SKM-1 treated with dmso at 0.1 percent for 144 hours (cell line): ENCODE results near the gene CD53.

Experiments used
- DNase-seq: peaks from one replicate; lab custom pipeline; 2025; ENCODE audit not compliant: unreplicated experiment; lab: John Stamatoyannopoulos, UW

Gene CD53

DNA sequence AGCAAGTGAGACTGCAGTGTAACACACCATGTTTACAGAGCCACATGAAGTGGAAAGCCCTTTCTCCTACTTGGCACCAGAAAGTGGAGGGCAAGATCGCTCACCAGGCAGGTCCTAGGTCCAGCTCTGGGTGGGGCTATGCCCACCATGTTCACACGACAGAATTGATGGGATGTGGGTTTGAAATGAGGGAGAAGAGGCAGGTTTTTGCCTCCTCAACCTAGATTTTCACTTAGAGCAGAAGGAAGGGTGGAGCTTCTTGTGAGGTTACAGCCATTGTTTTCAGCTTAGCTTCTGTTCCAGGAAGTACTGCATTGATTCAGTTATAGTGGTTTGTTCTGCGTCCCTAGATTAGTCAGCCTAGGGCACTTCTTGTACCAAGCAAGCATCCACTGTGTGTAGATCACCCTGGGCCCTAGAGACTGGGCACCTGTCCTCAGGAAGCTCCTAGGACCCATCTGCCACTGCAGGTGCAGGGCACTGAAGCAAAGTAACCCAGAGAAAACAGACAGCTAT is 2.3 kb downstream of the CD53 start:
- DNase-seq = no peak

DNA sequence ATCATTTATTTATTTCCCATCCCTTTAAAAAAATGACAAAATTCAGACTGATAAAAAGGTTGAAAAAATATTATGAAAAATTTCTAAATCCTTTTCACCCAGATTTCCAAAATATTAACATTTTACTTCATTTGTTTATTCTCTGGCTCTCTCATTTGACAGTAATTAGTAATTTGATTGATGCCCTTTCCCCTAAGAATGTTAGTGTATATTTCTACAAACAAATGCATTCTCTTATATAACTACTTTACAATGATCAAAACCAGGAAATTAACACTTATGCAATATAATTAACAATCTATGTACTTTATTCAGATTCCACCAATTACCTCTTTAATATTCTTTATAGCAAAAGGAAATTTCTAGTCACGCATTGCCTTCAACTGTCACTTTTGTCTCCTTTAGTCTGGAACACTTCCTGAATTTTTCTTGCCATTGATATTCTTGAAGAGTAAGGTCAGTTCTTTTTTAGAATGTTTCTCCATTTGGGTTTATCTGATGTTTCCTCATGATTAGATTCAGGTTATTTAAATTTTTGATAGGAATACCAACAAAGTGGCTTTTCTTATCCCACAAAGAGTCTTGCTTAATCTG is 3.9 kb downstream of the CD53 start:
- no peak for DNase-seq

DNA sequence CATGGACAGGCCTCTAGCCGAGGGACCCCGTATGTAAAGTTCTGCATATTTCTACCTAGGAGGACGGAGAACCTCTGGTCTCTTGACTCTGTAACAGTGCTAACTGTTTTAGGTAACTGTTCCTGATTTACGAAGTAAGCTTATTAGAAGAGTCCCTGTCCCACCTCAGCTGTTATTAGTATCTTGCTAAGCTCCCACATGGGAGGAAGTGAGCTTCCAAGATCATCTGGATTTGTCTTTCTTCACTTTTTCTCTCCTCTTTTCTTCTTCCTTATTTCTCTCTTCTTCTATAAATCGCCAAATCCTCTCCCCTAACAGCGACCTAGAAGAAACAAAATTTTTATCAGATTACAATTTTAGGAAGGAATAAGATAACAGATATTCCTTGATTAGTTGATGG is 4.4 kb downstream of the CD53 start:
- DNase-seq = no peak

DNA sequence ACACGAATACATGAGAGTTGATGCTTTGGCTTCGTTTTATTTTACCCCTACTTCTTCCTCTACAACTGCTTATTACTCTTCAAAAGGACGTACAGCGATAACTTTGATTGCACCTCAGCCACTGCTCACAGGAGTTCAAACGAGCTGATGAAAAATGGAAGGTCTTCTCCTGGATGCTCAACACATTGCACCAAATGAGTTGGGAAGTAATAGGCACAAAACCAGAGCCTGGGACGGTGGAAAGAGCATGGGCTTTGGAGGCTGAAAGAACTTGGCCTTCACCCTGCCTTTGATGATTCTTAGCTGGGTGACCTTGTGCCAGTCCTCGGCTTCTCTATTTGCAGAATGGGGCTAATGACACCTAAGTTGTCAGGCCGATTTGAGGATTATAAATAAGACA is 4.8 kb downstream of the CD53 start:
- no peak for DNase-seq

DNA sequence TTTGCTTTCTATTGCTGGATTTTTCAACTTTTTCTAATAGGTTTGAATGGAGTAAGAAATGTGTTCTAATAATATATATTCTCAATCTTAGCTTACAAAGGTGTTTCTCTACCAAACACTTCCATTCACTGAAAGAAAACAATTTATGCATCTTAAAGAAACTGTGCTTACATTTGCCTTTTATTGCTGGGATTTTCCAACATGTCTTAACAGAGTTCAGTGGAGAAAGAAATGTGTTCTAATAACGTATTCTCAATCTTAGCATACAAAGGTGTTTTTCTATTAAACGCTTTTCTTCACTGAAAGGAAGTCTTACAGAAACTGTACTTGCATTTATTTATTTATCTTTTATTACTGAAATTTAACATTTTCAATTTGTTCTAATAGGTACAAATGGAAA is 5.6 kb downstream of the CD53 start:
- no peak for DNase-seq

DNA sequence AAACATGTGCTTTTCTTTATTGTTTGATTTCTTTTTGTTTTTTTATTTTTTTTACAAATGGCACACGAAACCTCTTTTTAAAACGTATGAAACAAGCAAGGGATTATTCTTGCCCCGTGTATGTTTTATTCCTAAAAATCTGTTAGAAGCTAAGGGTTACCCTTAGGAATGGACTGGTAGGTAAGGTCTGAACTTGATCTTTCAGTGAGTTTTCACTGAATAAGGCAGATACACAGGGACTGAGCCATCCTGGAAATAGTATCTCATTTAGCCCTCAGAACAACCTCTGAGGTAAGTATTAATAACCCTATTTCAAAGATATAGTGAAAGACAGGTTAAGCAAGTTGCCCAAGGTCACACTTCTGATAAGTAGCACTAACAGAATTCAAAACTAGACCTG is 6.0 kb downstream of the CD53 start:
- no peak for DNase-seq

DNA sequence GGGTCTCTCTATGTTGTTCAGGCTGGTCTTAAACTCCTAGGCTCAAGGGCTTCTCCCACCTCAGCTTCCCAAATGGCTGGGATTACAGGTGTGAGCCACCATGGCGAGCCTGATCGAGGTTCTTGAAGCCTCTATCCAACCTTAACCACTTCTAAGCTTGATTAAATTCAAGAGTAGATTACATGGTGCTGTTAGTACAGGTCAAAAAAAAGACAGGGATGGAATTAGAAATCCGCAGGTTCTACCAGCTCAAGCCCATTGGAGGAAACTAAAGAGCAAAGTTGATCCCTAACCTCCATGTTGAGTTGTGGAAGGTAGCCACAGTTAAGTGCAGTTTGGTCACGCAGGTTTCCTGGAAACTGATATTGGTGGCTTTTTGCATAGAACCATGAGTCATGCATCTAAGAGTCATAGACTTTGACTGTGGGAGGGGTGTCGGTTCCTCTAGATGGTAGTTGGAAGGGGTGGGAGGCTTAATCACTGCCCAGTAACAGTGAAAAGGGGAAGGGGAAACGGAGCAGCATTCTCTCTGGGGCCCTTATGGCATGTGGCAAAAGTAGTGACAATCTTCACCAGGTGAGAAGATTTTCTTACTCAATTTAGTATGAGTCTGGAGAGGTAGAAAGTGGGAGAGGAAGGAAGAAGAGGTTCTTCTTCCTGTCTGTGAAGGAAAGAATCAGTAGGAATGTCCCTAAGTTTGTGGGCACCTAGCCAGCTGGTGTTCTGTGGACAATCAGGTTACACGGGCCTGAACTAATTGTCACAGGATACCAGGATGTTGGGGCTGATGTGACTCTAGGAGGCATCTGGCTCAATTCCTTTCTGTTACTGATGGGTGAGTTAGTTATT is 7.0 kb downstream of the CD53 start:
- peak; percentile 63 for DNase-seq

DNA sequence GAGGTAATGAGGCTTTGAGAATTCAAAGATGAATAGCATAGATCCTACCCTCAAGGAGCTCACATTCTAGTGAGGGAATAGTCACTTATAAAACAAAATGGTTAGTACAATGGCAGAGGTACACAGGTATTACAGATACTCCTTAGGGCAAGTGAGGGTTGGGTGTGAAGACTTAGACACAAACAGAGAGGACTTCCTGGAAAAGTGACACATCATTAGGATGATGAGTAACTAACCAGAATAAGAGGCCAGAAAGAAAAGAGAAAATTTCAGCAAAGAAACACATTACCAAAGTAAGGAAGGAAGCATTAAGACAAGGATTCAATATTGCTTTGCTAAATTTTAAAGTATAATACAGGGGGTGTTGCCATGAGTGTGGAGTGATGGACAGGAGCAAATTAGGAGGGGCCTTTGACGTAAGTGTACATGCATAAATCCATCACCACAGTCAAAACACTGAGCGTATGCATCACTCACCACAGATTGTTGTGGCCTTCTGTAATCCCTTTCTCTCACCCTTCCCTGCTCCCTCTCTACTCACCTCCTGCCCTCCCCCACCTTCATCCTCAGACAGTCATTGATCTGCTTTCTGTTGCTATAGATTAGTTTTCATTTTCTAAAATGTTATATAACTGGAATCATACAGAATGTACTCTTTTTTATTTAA is 7.9 kb downstream of the CD53 start:
- no peak for DNase-seq

DNA sequence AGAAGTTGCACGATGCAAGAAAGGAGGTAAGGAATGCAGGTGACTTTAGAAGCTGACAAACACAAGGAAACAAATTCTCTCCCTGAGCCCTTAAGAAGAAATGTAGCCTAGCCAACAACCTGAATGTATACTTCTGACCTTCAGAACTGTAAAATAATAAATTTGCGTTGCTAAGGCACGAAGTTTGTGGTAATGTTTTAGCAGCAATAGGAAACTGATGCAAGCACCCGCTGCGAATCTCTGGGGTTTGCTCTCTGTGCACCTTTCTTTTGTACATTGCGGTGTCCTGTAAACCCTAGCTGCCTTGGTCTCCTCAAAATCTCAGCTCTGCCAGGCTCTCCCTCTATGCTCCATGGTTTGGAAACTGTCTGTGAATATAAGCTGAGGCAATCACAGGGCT is 15.1 kb downstream of the CD53 start:
- DNase-seq = no peak

DNA sequence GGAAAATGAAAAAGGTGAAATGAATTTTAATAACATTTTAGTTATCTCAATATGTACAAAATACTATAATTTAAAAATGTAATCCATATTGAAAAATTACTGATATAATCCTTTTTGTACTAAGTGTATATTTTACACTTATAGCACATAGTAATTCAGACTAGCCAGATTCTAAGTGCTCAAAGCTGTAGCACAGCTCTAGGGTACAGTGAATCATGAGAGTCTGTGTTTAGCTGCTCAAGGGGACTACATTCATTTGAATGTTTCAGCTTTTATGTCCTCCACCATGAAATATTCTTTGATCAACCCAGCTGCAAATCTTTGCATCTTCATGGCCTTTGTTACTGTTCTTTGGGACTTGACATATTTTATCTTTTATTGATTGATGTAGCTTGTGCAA is 15.7 kb downstream of the CD53 start:
- DNase-seq = no peak

DNA sequence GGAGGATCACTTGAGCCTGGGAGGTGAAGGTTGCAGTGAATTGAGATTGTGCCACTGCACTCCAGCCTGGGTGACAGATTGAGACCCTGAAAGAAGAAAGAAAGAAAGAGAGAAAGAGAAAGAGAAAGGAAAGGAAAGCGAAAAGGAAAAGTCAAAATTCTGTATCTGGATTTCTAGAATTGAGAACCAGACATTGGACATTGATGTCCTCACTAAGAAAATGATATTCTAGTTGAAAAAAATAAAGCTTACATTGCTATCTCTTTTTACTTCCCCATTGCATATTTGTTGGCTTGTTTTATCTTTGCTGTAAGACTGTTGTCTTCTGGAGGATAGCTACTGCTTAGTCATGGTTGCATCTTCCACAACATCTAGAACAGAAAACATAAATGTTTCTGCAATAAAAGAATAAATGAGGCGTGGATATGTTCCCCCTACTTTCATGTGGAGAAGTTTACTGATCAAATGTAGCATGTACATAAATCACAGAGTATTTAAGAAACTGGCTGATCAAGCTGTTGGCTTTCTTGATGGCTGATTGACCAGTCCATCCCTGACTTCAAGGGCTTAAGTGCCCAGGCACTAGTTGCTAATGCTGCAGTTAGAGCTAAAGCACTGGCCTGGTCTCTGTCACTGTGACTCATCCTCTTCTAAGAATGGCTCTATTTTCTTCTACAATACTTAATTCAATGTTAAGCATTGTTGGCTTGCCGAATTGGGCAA is 17.7 kb downstream of the CD53 start:
- DNase-seq = no peak

DNA sequence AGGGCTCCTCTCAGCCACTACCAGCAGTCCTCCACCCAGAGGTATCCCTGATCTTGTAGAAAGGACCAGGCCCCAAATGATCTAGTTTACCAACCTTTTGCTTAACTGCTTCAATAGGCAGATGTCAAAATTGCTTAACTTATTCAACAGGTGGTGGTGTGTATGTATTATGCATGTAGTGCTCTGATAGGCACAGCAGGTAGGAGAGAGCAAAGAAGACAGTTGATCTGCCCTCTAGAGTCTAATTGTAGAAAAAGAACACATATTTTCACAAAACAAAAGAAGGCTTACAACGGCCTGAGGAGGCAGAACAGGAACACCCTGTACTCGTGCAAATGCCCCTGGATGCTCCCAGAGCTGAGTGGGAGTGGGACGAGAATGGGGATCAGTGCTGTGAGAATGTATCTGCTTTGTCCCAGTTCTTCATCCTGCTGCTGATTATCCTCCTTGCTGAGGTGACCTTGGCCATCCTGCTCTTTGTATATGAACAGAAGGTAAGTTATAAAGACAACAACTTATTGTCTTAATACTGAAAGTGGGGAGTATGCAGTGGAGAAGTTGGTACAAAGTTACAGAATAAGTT is 21.1 kb downstream of the CD53 start:
- DNase-seq = no peak

DNA sequence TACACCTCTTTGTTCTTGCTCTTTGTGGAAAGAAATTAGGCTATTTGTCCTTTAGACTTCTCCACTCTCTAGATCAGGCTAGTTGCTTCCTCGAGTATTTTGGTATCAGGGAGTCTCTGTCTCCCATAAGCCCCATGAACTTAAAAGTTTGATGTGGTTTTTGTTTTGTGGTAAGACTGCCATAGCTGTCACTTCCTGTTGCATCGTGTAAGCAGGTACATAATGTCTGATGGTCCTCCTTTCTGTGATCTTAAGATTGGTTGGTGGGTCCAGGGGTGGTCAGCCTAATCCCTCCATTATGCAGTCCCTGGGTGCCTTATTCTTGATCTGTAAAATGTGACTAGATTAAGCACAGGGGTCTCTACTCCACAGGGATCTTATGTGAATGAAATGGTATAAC is 23.1 kb downstream of the CD53 start:
- DNase-seq = no peak

DNA sequence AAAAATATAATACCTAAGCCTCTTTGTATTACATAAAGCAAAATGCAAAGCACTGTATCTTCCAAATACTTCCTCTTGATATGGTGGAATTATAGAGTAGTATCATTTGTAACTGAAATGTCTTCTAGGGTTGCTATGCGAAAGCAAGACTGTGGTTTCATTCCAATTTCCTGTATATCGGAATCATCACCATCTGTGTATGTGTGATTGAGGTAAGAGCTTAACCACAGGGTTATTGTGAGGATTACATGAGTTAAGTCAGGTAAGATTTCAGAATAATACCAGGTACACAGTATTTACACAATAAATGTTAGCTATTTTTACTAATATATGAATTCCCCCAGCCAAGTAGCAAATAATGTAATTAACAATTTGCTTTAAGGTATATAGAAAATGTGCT is 24.7 kb downstream of the CD53 start:
- no peak for DNase-seq

DNA sequence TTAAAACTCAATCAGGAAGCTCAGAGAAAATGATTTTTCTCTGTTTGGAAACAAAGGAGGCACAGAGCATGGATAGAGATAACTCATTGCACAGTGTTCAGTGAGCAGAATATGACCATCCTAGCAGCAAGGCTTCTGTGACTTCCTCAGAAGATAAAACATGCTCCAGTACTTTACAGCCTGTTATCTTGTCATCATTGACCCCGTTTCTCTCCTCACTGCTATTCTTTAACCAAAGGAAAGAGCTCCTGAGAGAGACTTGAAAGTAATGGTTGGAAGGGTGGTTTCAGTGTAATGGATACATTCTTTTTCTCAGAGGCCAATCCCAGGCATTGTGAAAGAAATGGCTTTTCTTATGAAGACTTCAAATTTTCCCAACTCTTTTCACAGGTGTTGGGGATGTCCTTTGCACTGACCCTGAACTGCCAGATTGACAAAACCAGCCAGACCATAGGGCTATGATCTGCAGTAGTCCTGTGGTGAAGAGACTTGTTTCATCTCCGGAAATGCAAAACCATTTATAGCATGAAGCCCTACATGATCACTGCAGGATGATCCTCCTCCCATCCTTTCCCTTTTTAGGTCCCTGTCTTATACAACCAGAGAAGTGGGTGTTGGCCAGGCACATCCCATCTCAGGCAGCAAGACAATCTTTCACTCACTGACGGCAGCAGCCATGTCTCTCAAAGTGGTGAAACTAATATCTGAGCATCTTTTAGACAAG is 25.9 kb downstream of the CD53 start:
- no peak for DNase-seq

DNA sequence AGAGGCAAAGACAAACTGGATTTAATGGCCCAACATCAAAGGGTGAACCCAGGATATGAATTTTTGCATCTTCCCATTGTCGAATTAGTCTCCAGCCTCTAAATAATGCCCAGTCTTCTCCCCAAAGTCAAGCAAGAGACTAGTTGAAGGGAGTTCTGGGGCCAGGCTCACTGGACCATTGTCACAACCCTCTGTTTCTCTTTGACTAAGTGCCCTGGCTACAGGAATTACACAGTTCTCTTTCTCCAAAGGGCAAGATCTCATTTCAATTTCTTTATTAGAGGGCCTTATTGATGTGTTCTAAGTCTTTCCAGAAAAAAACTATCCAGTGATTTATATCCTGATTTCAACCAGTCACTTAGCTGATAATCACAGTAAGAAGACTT is 26.5 kb downstream of the CD53 start:
- no peak for DNase-seq

DNA sequence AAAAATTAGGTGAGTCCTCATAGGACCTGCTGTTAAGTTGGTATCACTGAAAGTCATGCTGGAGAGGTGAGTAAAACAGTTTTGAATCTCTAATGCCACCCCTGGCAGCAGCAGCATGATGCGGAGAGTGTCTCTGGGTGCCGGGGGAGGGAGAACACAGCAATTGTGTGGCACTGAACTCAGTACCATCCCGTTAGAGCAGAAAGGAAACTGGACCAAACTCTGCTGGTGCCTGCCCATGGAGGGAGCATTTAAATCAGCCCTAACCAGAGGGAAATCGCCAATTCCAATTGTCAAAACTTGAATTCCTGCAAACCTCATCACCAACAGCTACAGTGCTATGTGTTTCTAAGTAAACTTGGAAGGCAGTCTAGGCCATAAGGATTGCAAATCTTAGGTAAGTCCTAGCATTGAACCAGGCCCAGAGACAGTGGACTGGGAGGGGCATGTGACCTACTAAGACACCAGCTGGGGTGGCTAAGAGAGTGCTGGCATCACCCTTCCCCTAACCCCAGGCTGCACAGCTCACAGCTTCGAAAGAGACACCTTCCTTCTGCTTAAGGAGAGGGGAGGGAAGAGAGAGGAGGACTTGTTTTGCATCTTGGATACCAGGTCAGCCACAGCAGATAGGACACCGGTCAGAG is 30.0 kb downstream of the CD53 start:
- DNase-seq = no peak

DNA sequence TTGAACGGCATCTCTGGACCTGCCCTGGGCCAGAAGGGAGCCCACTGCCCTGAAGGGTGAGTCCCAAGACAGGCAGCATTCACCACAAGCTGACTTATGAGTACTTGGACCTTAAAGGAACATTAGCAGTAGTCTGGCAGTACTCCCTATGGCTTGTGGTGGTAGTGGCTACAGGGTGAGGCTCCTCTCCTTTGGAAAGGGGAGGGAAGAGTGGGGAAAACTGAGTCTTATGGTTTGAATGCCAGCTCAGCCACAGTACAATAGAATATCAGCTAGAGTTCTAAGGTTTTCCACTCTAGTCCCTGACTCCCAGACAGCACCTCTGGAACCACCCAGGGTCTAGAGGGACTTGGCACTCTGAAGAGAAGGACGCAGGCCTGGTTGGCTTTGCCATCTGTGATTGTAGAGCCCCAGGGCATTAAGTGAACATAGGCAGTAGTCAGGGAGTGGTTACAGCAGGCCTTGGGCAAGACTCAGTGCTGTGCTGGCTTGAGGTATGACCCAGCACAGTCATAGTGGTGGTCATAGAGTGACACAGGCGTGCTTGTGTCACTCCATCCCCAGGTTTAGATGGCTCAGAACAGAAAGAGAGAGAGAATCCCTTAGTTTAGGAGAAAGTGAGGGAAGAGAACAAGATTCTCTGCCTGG is 31.0 kb downstream of the CD53 start:
- DNase-seq = no peak

DNA sequence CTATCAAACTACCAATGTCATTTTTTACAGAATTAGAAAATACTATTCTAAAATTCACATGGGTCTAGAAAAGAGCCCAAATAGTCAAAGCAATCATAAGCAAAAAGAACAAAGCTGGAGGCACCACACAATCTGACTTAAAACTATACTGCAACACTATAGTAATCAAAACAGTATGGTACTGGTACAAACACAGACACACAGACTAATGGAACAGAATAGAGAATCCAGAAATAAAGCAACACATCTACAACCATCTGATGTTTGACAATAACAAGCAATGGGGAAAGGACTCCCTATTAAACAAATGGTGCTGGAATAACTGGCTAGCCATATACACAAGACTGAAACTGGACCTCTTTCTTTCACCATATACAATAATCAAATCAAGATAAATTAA is 39.8 kb downstream of the CD53 start:
- DNase-seq = no peak

DNA sequence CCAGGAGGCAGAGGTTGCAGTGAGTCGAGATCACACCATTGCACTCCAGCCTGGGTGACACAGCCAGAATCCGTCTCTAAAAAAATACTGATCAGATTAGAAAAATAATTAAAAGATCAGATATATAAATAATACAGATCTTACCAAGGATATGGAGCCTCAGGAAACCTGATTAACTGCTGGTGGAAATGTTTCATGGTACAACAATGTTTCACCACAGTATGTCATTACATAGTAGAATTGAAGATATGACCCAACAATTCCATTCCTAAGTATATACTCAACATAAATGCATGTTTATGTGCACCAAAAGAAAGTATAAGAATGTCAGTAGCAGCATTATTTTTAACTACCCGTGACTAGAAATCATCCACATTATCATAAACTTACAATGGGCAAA is 41.7 kb downstream of the CD53 start:
- DNase-seq = no peak
